ENCODE measurements around the gene IFIT1B. TPM values are rescaled to one million over a fixed set of nuclear protein-coding genes. Genes with fewer than 3 reads are reported as not detected.
"Not testable (repeated sequence)": the region's sequence is repeated elsewhere in the genome, so short reads cannot be mapped to it uniquely, and the experiment has no call there.

IFIT1B gene, protein sequence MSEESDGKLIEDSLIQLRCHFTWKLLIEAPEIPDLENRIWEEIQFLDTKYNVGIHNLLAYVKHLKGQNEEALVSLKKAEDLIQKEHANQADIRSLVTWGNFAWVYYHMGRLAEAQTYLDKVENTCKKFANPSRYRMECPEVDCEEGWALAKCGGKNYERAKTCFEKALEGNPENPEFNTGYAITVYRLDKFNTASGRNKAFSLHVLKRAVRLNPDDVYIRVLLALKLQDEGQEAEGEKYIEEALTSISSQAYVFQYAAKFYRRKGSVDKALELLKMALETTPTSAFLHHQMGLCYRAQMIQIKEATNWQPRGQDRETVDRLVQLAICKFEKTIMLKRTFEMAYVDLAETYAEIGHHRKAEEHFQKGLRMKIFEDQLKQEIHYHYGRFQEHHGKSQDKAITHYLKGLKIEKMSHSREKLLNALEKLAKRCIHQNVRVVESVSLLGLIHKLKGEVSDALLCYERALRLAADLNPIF
- total RNA-seq (under 1 TPM in 1 of 5 donors, not detected in 4; 0.92 TPM), polyA plus RNA-seq (not detected)
- long read RNA-seq, donor 1 = 0 reads
- long read RNA-seq, donor 2 = 0 reads
- long read RNA-seq, donor 3 = 0 reads
- long read RNA-seq, donor 4 = 0 reads
- long read RNA-seq, donor 5 = 0 reads
- long read RNA-seq, donor 6 = 0 reads
- long read RNA-seq, donor 7 = 0 reads
- long read RNA-seq, donor 8 = 0 reads
- long read RNA-seq, donor 9 = 0 reads
- long read RNA-seq, donor 10 = 0 reads

DNA sequence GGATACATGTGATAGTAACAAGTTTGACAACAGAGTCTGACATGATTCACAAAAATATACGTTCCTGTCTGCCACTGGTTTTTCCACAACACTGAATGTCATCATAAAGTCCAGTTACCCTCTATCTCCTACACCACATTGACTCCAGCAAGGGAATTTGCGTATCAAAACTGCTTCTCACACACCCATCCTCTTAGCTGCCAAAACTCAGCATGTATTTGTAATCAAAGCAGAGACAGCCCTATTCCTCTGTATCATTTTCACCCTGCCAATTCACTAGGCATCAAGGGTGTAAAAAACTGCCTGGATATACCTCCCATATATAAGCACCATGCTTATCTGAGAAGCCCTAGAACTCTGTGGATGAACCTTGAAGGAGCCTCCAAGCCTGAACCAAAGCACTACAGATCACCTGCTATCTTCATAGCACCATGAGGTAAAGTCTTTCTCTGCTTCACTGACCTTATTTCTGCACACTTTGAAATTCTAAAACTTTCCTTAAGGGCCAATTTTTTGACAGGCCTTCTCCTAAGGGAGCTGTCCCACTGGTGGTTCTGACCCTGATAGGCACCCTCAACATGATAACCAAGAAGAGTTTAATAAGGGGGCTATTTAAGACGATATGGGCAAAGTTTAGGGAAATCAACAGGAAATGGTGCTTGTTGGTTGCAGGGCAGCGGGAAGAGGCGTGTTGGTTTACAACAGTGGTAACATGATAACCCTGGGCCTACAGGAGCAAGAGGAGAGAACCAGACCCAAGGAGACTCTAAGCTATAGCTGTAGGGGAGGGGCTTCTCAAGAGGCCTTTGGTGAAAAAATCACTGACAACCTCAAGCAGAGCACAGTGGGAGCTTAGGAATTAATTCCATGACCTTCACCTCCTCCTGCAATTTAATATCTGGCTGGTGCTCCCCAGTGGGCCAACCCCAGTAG lies at the start of gene IFIT1B:
IFIT1B (plus strand) TSS at position 352 of the 933 bp plus-strand sequence; CDS start at position 432, 80 bp downstream.
- intact Hi-C loops (cut with DNase I; ENCODE audit: low total_unique reads) = no loop called here

DNA sequence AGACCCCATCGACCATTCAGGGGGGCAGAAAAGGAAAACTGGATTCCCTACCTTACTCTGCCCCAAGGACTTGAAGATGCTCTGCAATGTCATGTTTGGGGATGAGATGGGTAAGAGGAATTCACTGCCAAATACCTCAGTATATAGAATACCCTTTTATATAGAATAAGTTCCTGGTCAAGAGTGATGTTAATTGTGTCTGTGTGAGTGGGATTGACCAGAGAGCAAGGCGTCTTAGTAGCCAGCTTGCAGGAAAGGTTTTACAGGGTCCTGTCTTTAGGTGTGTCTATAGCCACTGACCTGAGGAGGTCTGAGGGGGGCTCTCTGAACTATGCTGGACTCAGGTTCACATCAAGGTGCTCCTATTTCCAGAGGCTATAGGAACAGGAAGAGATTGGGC lies 48.7 kb upstream of the IFIT1B start:
- Histone ChIP-seq H3K27ac (peak overlapping the region in 4 of 5 donors; percentile 77 to 90 (median 86)), H3K9me3 (no peaks in the 10 kb centered on the region), H3K27me3 (no peaks in the 10 kb centered on the region), H3K36me3 (no peaks in the 10 kb centered on the region), H3K4me3 (peak overlapping the region in 2 of 4 donors; percentile 42 to 45), H3K4me1 (peaks cover 21 to 71% (median 40%) of the 10 kb centered on the region in 4 donors)
- no peak for DNase-seq
- TF ChIP-seq POLR2AphosphoS5 (IDR thresholded peaks at IDR 0.05) (no peak), POLR2A (IDR thresholded peaks at IDR 0.05) (no peak), EP300 (IDR thresholded peaks at IDR 0.05) (no peak)
- TF ChIP-seq, protein P1, sequence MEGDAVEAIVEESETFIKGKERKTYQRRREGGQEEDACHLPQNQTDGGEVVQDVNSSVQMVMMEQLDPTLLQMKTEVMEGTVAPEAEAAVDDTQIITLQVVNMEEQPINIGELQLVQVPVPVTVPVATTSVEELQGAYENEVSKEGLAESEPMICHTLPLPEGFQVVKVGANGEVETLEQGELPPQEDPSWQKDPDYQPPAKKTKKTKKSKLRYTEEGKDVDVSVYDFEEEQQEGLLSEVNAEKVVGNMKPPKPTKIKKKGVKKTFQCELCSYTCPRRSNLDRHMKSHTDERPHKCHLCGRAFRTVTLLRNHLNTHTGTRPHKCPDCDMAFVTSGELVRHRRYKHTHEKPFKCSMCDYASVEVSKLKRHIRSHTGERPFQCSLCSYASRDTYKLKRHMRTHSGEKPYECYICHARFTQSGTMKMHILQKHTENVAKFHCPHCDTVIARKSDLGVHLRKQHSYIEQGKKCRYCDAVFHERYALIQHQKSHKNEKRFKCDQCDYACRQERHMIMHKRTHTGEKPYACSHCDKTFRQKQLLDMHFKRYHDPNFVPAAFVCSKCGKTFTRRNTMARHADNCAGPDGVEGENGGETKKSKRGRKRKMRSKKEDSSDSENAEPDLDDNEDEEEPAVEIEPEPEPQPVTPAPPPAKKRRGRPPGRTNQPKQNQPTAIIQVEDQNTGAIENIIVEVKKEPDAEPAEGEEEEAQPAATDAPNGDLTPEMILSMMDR (IDR thresholded peaks at IDR 0.05) = no peak
- WGBS, 5 donors = 80 to 98% (median 93%) methylated on average over 2 of the region's 2 CpGs
- intact Hi-C loops (cut with DNase I; ENCODE audit: low total_unique reads) = no loop called here

More for the DNA sequence above, at the start of gene IFIT1B:
- Histone ChIP-seq H3K4me1 (peaks cover 22 to 25% (median 23%) of the 10 kb centered on the region in 4 donors), H3K27me3 (no peaks in the 10 kb centered on the region), H3K4me3 (no peak within 1 kb of the TSS), H3K27ac (no peak within 1 kb of the TSS), H3K9me3 (no peaks in the 10 kb centered on the region), H3K36me3 (no peaks in the 10 kb centered on the region)
- WGBS, 5 donors = 85 to 91% (median 90%) methylated on average over 5 of the region's 5 CpGs
- TF ChIP-seq EP300 (IDR thresholded peaks at IDR 0.05) = no peak
- TF ChIP-seq, protein P1 (IDR thresholded peaks at IDR 0.05) = no peak
- TF ChIP-seq POLR2AphosphoS5 (IDR thresholded peaks at IDR 0.05) = no peak
- TF ChIP-seq POLR2A (IDR thresholded peaks at IDR 0.05) = no peak
- DNase-seq = no peak

DNA sequence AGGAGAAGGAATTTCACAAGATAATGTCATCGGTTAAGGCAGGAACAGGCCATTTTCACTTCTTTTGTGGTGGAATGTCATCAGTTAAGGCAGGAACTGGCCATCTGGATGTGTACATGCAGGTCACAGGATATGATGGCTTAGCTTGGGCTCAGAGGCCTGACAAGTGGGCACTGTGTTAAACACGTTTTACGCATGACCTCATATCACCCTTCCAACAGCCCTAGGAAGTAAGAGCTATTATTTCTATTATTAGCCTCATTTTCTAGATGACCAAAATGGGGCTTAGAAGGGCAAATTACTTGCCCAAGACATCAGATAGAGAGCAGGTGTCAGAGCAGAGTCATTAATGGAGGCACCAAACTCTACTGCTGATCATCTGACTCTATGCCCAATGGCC lies 47.8 kb upstream of the IFIT1B start:
- H3K36me3 ChIP-seq; H3K4me3 ChIP-seq; H3K27me3 ChIP-seq; intact Hi-C loops (cut with DNase I; ENCODE audit: low total_unique reads); H3K9me3 ChIP-seq; DNase-seq: not testable (repeated sequence)
- H3K27ac ChIP-seq = peak overlapping the region in 3 of 5 donors; percentile 1 to 36 (median 32)
- peaks cover 22 to 80% (median 45%) of the 10 kb centered on the region in 4 donors for H3K4me1 ChIP-seq
- 69 to 80% (median 76%) methylated on average over 2 to 3 of the region's 3 CpGs for WGBS, 5 donors

DNA sequence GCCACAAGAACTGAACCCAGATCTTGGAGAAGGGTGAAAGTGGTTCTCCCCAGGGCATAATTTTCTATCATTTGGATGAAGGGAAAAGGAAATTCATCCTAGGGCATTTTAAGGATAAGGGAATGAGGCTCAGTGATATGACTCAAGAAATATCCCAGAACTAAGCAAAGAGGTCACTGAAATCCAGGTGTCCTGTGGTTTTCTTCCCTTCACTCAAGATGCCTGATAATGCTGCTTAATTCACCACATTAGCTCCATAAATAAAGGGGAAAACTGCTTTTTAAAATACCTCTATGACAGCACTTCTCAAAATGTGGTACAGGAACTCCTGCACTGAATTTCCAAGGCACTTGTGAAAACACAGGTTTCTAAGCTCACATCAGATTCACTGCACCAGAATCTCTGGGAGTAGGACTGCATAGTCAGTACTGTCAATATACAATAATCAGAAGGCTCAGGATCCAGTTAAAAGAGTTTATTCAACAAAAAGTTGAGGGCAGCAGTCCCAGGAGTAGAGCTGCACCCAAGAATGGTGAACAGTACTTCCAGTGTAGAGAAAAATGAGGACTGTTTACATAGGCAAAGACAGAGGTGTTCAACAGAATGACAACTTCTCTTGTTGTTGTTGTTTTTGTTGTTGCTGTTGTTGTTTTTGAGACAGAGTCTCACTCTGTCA lies 47.2 kb upstream of the IFIT1B start:
- H3K36me3 ChIP-seq = no peaks in the 10 kb centered on the region

DNA sequence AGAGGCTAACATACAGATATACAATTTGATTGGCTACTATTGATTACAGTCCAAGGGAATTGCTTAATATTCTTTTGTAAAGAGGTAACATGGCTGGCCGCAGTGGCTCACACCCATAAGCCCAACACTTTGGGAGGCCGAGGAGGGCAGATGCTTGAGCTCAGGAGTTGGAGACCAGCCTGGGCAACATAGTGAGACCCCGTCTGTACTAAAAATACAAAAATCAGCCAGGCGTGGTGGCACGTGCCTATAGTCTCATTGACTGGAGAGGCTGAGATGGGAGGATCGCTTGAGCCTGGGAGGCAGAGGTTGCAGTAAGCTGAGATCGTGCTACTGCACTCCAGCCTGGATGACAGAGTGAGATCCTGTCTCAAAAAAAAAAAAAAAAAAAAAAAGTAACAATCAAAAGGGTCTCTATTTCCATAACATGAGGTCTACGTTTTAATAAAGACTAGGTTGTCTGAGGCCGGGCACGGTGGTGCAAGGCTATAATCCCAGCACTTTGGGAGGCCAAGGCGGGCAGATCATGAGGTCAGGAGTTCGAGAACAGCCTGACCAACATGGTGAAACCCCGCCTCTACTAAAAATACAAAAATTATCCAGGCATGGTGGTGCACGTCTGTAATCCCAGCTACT lies 46.3 kb upstream of the IFIT1B start:
- Histone ChIP-seq H3K27ac (peak overlapping the region; percentile 44 to 90 (median 81)), H3K4me3 (peak overlapping the region; percentile 35 to 54 (median 41)), H3K4me1 (peaks cover 22 to 84% (median 48%) of the 10 kb centered on the region in 4 donors)
- H3K9me3 ChIP-seq; intact Hi-C loops (cut with DNase I; ENCODE audit: low total_unique reads); H3K27me3 ChIP-seq; H3K36me3 ChIP-seq; DNase-seq: not testable (repeated sequence)
- 74 to 78% (median 77%) methylated on average over 14 of the region's 14 CpGs for WGBS, 5 donors

More for the DNA sequence above, 47.2 kb upstream of the IFIT1B start:
- H3K4me1 ChIP-seq = peaks cover 22 to 84% (median 48%) of the 10 kb centered on the region in 4 donors
- DNase-seq = no peak
- H3K27ac ChIP-seq = peak overlapping the region in 3 of 5 donors; percentile 81 to 90 (median 83)
- TF ChIP-seq POLR2A (IDR thresholded peaks at IDR 0.05) = no peak
- TF ChIP-seq POLR2AphosphoS5 (IDR thresholded peaks at IDR 0.05) = no peak
- TF ChIP-seq, protein P1 (IDR thresholded peaks at IDR 0.05) = no peak
- TF ChIP-seq EP300 (IDR thresholded peaks at IDR 0.05) = no peak
- H3K27me3 ChIP-seq = no peaks in the 10 kb centered on the region
- no peaks in the 10 kb centered on the region for H3K9me3 ChIP-seq
- intact Hi-C loops (cut with DNase I; ENCODE audit: low total_unique reads) = no loop called here
- no peak overlapping the region for H3K4me3 ChIP-seq
